ENCODE data around the gene CD209. TPM values are rescaled to one million over a fixed set of nuclear protein-coding genes. Genes with fewer than 3 reads are reported as not detected.

The CD209 gene
- total and polyA plus RNA-seq, 2 of the 8 experiments (the other 6 are each of a cell fraction or from before 2014, with no cell fraction given) = 0.05 to 0.22 TPM

- POLR2A ChIA-PET (ENCODE audit: partially characterized antibody) = no interaction called here
- no peak overlapping the region for H4K8ac ChIP-seq (ENCODE audit: extremely low read depth, insufficient read depth, low read length)
- H3K9me3 ChIP-seq (ENCODE audit: insufficient read depth in 2 of 2, low read depth in 1 of 2, low read length in 1 of 2) = no peaks in the 10 kb centered on the region
- WGBS, 2 experiments (ENCODE audit: extremely low coverage in 1 of 2, insufficient coverage in 1 of 2, insufficient read length in 1 of 2, insufficient replicate concordance in 2 of 2, low coverage in 1 of 2, low lambda C conversion rate in 2 of 2, missing lambda C conversion rate in 1 of 2) = 85% methylated on average over 11 of the region's 11 CpGs; no CpG with 5 or more reads in 1 of the 2 experiments
- no peak overlapping the region for H3K4me3 ChIP-seq (ENCODE audit: extremely low read depth in 1 of 4, insufficient read depth in 2 of 4, low read depth in 3 of 4, low read length in 4 of 4)
- no peak overlapping the region for H4K91ac ChIP-seq (replicated peaks; ENCODE audit: insufficient read length, low read length)
- H3K27ac ChIP-seq (ENCODE audit: low read depth, low read length) = no peak overlapping the region
- no peak overlapping the region for H4K5ac ChIP-seq (ENCODE audit: insufficient read length, low read depth, low read length)
- no peak overlapping the region for H3K23ac ChIP-seq (ENCODE audit: insufficient read length)
- no peaks in the 10 kb centered on the region for H3K36me3 ChIP-seq (ENCODE audit: control insufficient read depth in 2 of 4, insufficient read depth in 4 of 4, low read length in 3 of 4)
- no peak overlapping the region for H2BK20ac ChIP-seq (ENCODE audit: low read length)
- H3K9ac ChIP-seq (replicated peaks in 1 of 4; ENCODE audit: extremely low read depth in 1 of 4, low read depth in 3 of 4, low read length in 3 of 4) = no peak overlapping the region
- no peak overlapping the region for H3K4me2 ChIP-seq (ENCODE audit: insufficient read depth in 1 of 2, low read depth in 2 of 2, low read length in 2 of 2)
- H2AFZ ChIP-seq (ENCODE audit: low read length) = no peak overlapping the region
- H2AK5ac ChIP-seq (ENCODE audit: low read depth, low read length) = no peak overlapping the region
- H3K4ac ChIP-seq (replicated peaks; ENCODE audit: insufficient read length, low read depth, low read length) = no peak overlapping the region
- DNase-seq (ENCODE audit: low read depth in 1 of 2, low spot score in 2 of 2) (no peak), FAIRE-seq (no peak)
- no peak overlapping the region for H2BK120ac ChIP-seq (replicated peaks; ENCODE audit: low read depth, low read length)
- H4K20me1 ChIP-seq (replicated peaks in 1 of 2; ENCODE audit: control insufficient read depth in 1 of 2, insufficient read depth in 2 of 2, low read length in 2 of 2) = no peaks in the 10 kb centered on the region
- no peak overlapping the region for H3K56ac ChIP-seq (replicated peaks; ENCODE audit: insufficient read length, low read depth, low read length)
- no peaks in the 10 kb centered on the region for H3K79me2 ChIP-seq (ENCODE audit: control insufficient read depth in 1 of 2, insufficient read depth in 2 of 2, low read length in 2 of 2)
- H3K18ac ChIP-seq (ENCODE audit: extremely low read depth, low read length) = no peak overlapping the region
- CTCF ChIA-PET (ENCODE audit: partially characterized antibody) = interaction anchor here (0.7 to 1.5 kb wide), 3 partner anchors 12 to 17 kb away, joined by 4 to 5 read pairs (median 4); no protein-coding TSS in a partner anchor
- H3K4me1 ChIP-seq (replicated peaks in 1 of 4; ENCODE audit: control insufficient read depth in 3 of 4, insufficient read depth in 4 of 4, low read length in 3 of 4) = peaks cover 0 to 3% (median under 1%) of the 10 kb centered on the region in 4 experiments; a peak in 1 of 7 replicates
- no peaks in the 10 kb centered on the region for H3K23me2 ChIP-seq (ENCODE audit: low read depth, low read length)
- H3K27me3 ChIP-seq (replicated peaks in 1 of 4; ENCODE audit: control insufficient read depth in 3 of 4, extremely low read depth in 1 of 4, insufficient read depth in 3 of 4, low read length in 3 of 4) = peaks cover 0 to 2% (median 0%) of the 10 kb centered on the region in 4 experiments; a peak in 1 of 7 replicates
- no peak overlapping the region for H2BK5ac ChIP-seq (ENCODE audit: low read depth, low read length)
- no peak overlapping the region for H2BK12ac ChIP-seq (ENCODE audit: low read depth, low read length)
- no peak overlapping the region for H3K14ac ChIP-seq (ENCODE audit: insufficient read length)
- H2BK15ac ChIP-seq (ENCODE audit: low read length) = no peak overlapping the region
- no peak for TF ChIP-seq KDM4A (IDR thresholded peaks at IDR 0.05; ENCODE audit: low read depth, low read length, severe bottlenecking)
- no peak for TF ChIP-seq RXRA (IDR thresholded peaks at IDR 0.05; ENCODE audit: insufficient read depth, low read depth, low read length)
- no peak for TF ChIP-seq SIN3A (conservative IDR thresholded peaks at IDR 0.05 in 1 of 2, IDR thresholded peaks at IDR 0.05 in 1 of 2; ENCODE audit: low read depth in 1 of 2, low read length in 2 of 2)
- no peak for TF ChIP-seq BACH1 (IDR thresholded peaks at IDR 0.05; ENCODE audit: low read length)
- TF ChIP-seq NANOG (IDR thresholded peaks at IDR 0.05; ENCODE audit: insufficient read depth, low read depth, low read length, poor library complexity, severe bottlenecking) = no peak
- TF ChIP-seq ATF2 (IDR thresholded peaks at IDR 0.05; ENCODE audit: low read length) = no peak
- no peaks in the 10 kb centered on the region for H3K79me1 ChIP-seq (ENCODE audit: low read depth, low read length)
Observed at GRCh38 chr19:7766535-7766934, 19.2 kb upstream of the CD209 start.

All from H1 (cell line).